NT2/D1 (cell line): ENCODE measurements around the gene GAS6.

Experiments used
- DNase-seq: peaks from one replicate; pipeline ENCODE4 v3.0.0-alpha.2; 2011; ENCODE audit warnings: low read depth, low spot score
- H3K27me3 ChIP-seq: 2 replicates; pipeline ENCODE4 v1.6.0; 2011; ENCODE audit warnings: mild to moderate bottlenecking; ENCODE audit not compliant: insufficient read length, insufficient read depth
- H3K36me3 ChIP-seq: 2 replicates; pipeline ENCODE4 v1.6.1; 2011; ENCODE audit warnings: mild to moderate bottlenecking, low read length, mixed read lengths; ENCODE audit not compliant: insufficient read depth, insufficient read length
- H3K4me1 ChIP-seq: 2 replicates; pipeline ENCODE4 v1.5.1; 2011; ENCODE audit not compliant: insufficient read depth, insufficient read length
- H3K4me3 ChIP-seq: 2 replicates; pipeline ENCODE4 v1.5.1; 2011; ENCODE audit warnings: low read depth; ENCODE audit not compliant: insufficient read length
- H3K9ac ChIP-seq: 2 replicates; pipeline ENCODE4 v1.6.0; 2011; ENCODE audit warnings: low read depth; ENCODE audit not compliant: insufficient read length
- H3K9me3 ChIP-seq: 2 replicates; pipeline ENCODE4 v1.5.1; 2011; ENCODE audit warnings: mild to moderate bottlenecking, low read length; ENCODE audit not compliant: insufficient read depth
- SUZ12 ChIP-seq: IDR thresholded peaks from 2 replicates; pipeline ENCODE4 v1.6.1; 2011; ENCODE audit not compliant: insufficient read length, insufficient read depth; ENCODE audit errors: extremely low read depth
- YY1 ChIP-seq: IDR thresholded peaks from 2 replicates; pipeline ENCODE4 v1.6.1; 2011; ENCODE audit not compliant: insufficient read length, insufficient read depth
- ZNF274 ChIP-seq: IDR thresholded peaks from 2 replicates; pipeline ENCODE4 v1.6.1; 2011; ENCODE audit warnings: mild to moderate bottlenecking, low read depth, low read length

Gene GAS6

GRCh38 chr13:113822956-113823744 is 40.7 kb downstream of the GAS6 start:
- DNase-seq: no peak
- H3K36me3 ChIP-seq: peaks cover 69% of the 10 kb centered on the region
- no peak overlapping the region for H3K9ac ChIP-seq
- no peak for TF ChIP-seq SUZ12
- H3K4me3 ChIP-seq: no peak overlapping the region
- peaks cover 3% of the 10 kb centered on the region for H3K4me1 ChIP-seq
- no peaks in the 10 kb centered on the region for H3K27me3 ChIP-seq
- no peaks in the 10 kb centered on the region for H3K9me3 ChIP-seq

- Histone ChIP-seq H3K4me3 (no peak overlapping the region), H3K36me3 (peaks cover 63% of the 10 kb centered on the region), H3K9me3 (no peaks in the 10 kb centered on the region), H3K4me1 (peaks cover 3% of the 10 kb centered on the region), H3K27me3 (no peaks in the 10 kb centered on the region), H3K9ac (peak overlapping the region; percentile 17)
- TF ChIP-seq YY1: no peak
- no peak for TF ChIP-seq ZNF274
- no peak for TF ChIP-seq SUZ12
- DNase-seq: no peak
These were observed 41.6 kb downstream of the GAS6 start for GRCh38 chr13:113822266-113822665.

GRCh38 chr13:113821847-113822246 is 42.0 kb downstream of the GAS6 start:
- DNase-seq: no peak
- Histone ChIP-seq H3K36me3 (peaks cover 59% of the 10 kb centered on the region), H3K27me3 (no peaks in the 10 kb centered on the region), H3K9ac (peak overlapping the region; percentile 17), H3K4me1 (peaks cover 3% of the 10 kb centered on the region), H3K9me3 (no peaks in the 10 kb centered on the region), H3K4me3 (no peak overlapping the region)
- TF ChIP-seq YY1 (no peak), SUZ12 (no peak), ZNF274 (no peak)

- Histone ChIP-seq H3K4me1 (peaks cover 6% of the 10 kb centered on the region), H3K9ac (peak overlapping the region; percentile 25), H3K4me3 (no peak overlapping the region), H3K9me3 (no peaks in the 10 kb centered on the region), H3K27me3 (no peaks in the 10 kb centered on the region), H3K36me3 (peaks cover 61% of the 10 kb centered on the region)
- TF ChIP-seq SUZ12 (no peak), ZNF274 (no peak), YY1 (no peak)
- DNase-seq: no peak
These were observed 42.8 kb downstream of the GAS6 start for GRCh38 chr13:113820813-113821651.

GRCh38 chr13:113819731-113820715 is 43.9 kb downstream of the GAS6 start:
- DNase-seq: no peak
- H3K9ac ChIP-seq: no peak overlapping the region
- H3K9me3 ChIP-seq: no peaks in the 10 kb centered on the region
- H3K36me3 ChIP-seq: peaks cover 52% of the 10 kb centered on the region
- no peak overlapping the region for H3K4me3 ChIP-seq
- H3K27me3 ChIP-seq: no peaks in the 10 kb centered on the region
- peaks cover 6% of the 10 kb centered on the region for H3K4me1 ChIP-seq
- TF ChIP-seq SUZ12: no peak
- no peak for TF ChIP-seq ZNF274
- TF ChIP-seq YY1: no peak

GRCh38 chr13:113819341-113819730 is 44.5 kb downstream of the GAS6 start:
- H3K9ac ChIP-seq: no peak overlapping the region
- TF ChIP-seq YY1 (no peak), SUZ12 (no peak), ZNF274 (no peak)
- peaks cover 6% of the 10 kb centered on the region for H3K4me1 ChIP-seq
- no peaks in the 10 kb centered on the region for H3K9me3 ChIP-seq
- peaks cover 49% of the 10 kb centered on the region for H3K36me3 ChIP-seq
- no peak for DNase-seq
- H3K27me3 ChIP-seq: no peaks in the 10 kb centered on the region
- H3K4me3 ChIP-seq: no peak overlapping the region
